Mesendoderm (in vitro differentiated cells): ENCODE measurements around the gene GAS2.

Source experiments
- DNase-seq: peaks from one replicate; pipeline ENCODE4 v3.0.0; 2013
- H2AK5ac ChIP-seq: 2 replicates; pipeline ENCODE4 v1.6.1; 2013; ENCODE audit warnings: low read length, inconsistent platforms
- H2BK120ac ChIP-seq: 2 replicates; pipeline ENCODE4 v1.6.1; 2013; ENCODE audit warnings: low read depth, mild to moderate bottlenecking, low read length, moderate library complexity, mixed read lengths
- H2BK15ac ChIP-seq: replicated peaks from 2 replicates; pipeline ENCODE4 v1.6.1; 2013; ENCODE audit warnings: low read depth, mild to moderate bottlenecking, moderate library complexity
- H2BK5ac ChIP-seq: 2 replicates; pipeline ENCODE4 v1.6.1; 2013; ENCODE audit warnings: low read length, inconsistent platforms
- H3K18ac ChIP-seq: 2 replicates; pipeline ENCODE4 v1.6.1; 2013; ENCODE audit warnings: mild to moderate bottlenecking, low read length, mixed read lengths
- H3K23ac ChIP-seq: one replicate; pipeline ENCODE4 v1.6.1; 2013; ENCODE audit warnings: low read length
- H3K27ac ChIP-seq: 2 replicates; pipeline ENCODE4 v1.5.1; 2013; ENCODE audit warnings: low read depth, mild to moderate bottlenecking, inconsistent platforms, low read length, moderate library complexity
- H3K27me3 ChIP-seq: 2 replicates; pipeline ENCODE4 v1.6.1; 2013; ENCODE audit warnings: low read length, control low read depth, mild to moderate bottlenecking, inconsistent platforms; ENCODE audit not compliant: insufficient read depth, poor library complexity
- H3K36me3 ChIP-seq: 2 replicates; pipeline ENCODE4 v1.6.1; 2013; ENCODE audit warnings: low read length, inconsistent platforms; ENCODE audit not compliant: control insufficient read depth, insufficient read depth
- H3K4ac ChIP-seq: one replicate; pipeline ENCODE4 v1.6.1; 2013; ENCODE audit warnings: low read depth, mild to moderate bottlenecking, low read length, moderate library complexity
- H3K4me1 ChIP-seq: 2 replicates; pipeline ENCODE4 v1.6.1; 2013; ENCODE audit warnings: low read depth, low read length, inconsistent platforms; ENCODE audit not compliant: control insufficient read depth
- H3K4me2 ChIP-seq: 2 replicates; pipeline ENCODE4 v1.6.1; 2013; ENCODE audit warnings: low read length
- H3K4me3 ChIP-seq: 2 replicates; pipeline ENCODE4 v1.5.1; 2013; ENCODE audit warnings: mild to moderate bottlenecking, low read length
- H3K56ac ChIP-seq: one replicate; pipeline ENCODE4 v1.6.1; 2013; ENCODE audit warnings: low read length
- H3K79me1 ChIP-seq: 2 replicates; pipeline ENCODE4 v1.6.1; 2013; ENCODE audit warnings: low read length, inconsistent platforms
- H3K79me2 ChIP-seq: 2 replicates; pipeline ENCODE4 v1.6.1; 2013; ENCODE audit warnings: mild to moderate bottlenecking, low read length; ENCODE audit not compliant: control insufficient read depth, insufficient read depth
- H3K9ac ChIP-seq: 2 replicates; pipeline ENCODE4 v1.6.1; 2013; ENCODE audit warnings: low read length, inconsistent platforms
- H4K5ac ChIP-seq: one replicate; pipeline ENCODE4 v1.6.1; 2013; ENCODE audit warnings: low read length
- H4K8ac ChIP-seq: one replicate; pipeline ENCODE4 v1.6.1; 2013; ENCODE audit warnings: low read depth, mild to moderate bottlenecking, control low read depth, low read length, moderate library complexity
- WGBS: extraction: QIAGEN DNeasy Blood & Tissue Kit; methylation state at CpG from one replicate; pipeline ENCODE4 v1.1.7; 2013; ENCODE audit warnings: low lambda C conversion rate, missing lambda C conversion rate; ENCODE audit not compliant: insufficient coverage; ENCODE audit errors: extremely low coverage; 5-methylcytosine and 5-hydroxymethylcytosine counted together

GAS2 gene

DNA sequence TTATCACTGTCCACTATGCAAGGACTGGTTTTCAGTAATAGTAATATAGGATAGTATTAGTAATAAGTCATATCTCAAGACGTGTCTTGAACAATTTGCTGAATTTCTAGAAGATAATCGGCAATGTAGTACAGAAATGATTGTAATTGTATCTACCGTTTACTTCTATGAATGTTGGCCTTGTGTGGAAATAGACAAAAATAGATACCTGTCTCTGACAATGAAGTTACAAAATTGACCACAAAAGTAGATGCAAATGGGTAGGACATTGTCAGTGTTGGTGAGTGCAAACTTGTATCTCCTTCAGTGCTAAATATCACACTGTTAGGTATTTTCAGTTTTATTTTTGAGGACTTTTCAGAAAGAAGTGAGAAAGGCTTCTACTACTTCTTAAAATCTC, 120.1 kb downstream of the GAS2 start:
- H3K4me2 ChIP-seq: no peak overlapping the region
- no peak overlapping the region for H3K18ac ChIP-seq
- no peak overlapping the region for H3K9ac ChIP-seq
- no peak overlapping the region for H4K8ac ChIP-seq
- no CpG with 5 or more reads among the region's 3 CpGs for WGBS
- H3K4me3 ChIP-seq: no peak overlapping the region
- no peak overlapping the region for H4K5ac ChIP-seq
- no peak overlapping the region for H3K56ac ChIP-seq
- no peak overlapping the region for H2BK120ac ChIP-seq
- H2BK15ac ChIP-seq: no peak overlapping the region
- no peak overlapping the region for H3K4ac ChIP-seq
- H3K79me2 ChIP-seq: no peaks in the 10 kb centered on the region
- H2AK5ac ChIP-seq: no peak overlapping the region
- no peak overlapping the region for H3K23ac ChIP-seq
- no peak overlapping the region for H2BK5ac ChIP-seq
- no peaks in the 10 kb centered on the region for H3K4me1 ChIP-seq
- no peak overlapping the region for H3K27ac ChIP-seq
- no peaks in the 10 kb centered on the region for H3K36me3 ChIP-seq
- H3K27me3 ChIP-seq: no peaks in the 10 kb centered on the region
- no peaks in the 10 kb centered on the region for H3K79me1 ChIP-seq
- DNase-seq: no peak

DNA sequence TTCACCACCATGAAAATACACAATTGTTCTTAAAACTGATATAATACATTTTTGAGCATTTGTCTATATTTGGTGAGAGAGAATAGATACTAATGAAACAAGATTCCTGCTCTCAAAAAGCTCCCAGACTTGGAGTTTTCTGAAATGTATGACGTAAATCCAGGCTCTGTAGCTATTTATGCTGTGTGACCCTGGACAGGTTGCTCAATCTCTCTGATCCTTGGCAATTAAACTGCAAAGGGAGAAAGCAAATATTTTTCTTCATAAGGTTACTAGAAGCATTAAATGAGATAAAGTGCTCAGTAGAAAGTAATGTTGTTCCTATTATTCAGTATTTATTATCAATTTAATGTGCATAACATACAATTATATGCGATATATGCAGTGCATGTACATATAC, 120.6 kb downstream of the GAS2 start:
- Histone ChIP-seq H3K27me3 (no peaks in the 10 kb centered on the region), H2BK5ac (no peak overlapping the region), H3K79me2 (no peaks in the 10 kb centered on the region), H3K56ac (no peak overlapping the region), H3K4me3 (no peak overlapping the region), H3K4ac (no peak overlapping the region), H2BK15ac (no peak overlapping the region), H3K79me1 (no peaks in the 10 kb centered on the region), H3K9ac (no peak overlapping the region), H3K36me3 (no peaks in the 10 kb centered on the region), H4K5ac (no peak overlapping the region), H2BK120ac (no peak overlapping the region), H4K8ac (no peak overlapping the region), H3K23ac (no peak overlapping the region), H3K27ac (no peak overlapping the region), H3K4me1 (no peaks in the 10 kb centered on the region), H3K4me2 (no peak overlapping the region), H3K18ac (no peak overlapping the region), H2AK5ac (no peak overlapping the region)
- DNase-seq: no peak
- no CpG with 5 or more reads among the region's 2 CpGs for WGBS

GRCh38 chr11:22787551-22788162, 121.2 kb downstream of the GAS2 start:
- no peak overlapping the region for H3K4me2 ChIP-seq
- H2AK5ac ChIP-seq: no peak overlapping the region
- no peak overlapping the region for H4K8ac ChIP-seq
- H2BK120ac ChIP-seq: no peak overlapping the region
- no peaks in the 10 kb centered on the region for H3K79me2 ChIP-seq
- no peak overlapping the region for H3K23ac ChIP-seq
- H3K18ac ChIP-seq: no peak overlapping the region
- no CpG with 5 or more reads among the region's 9 CpGs for WGBS
- no peak overlapping the region for H3K27ac ChIP-seq
- no peak overlapping the region for H2BK15ac ChIP-seq
- H3K4me3 ChIP-seq: no peak overlapping the region
- H3K4ac ChIP-seq: no peak overlapping the region
- no peak overlapping the region for H2BK5ac ChIP-seq
- no peaks in the 10 kb centered on the region for H3K4me1 ChIP-seq
- no peaks in the 10 kb centered on the region for H3K27me3 ChIP-seq
- no peaks in the 10 kb centered on the region for H3K36me3 ChIP-seq
- no peak overlapping the region for H3K9ac ChIP-seq
- H3K79me1 ChIP-seq: no peaks in the 10 kb centered on the region
- DNase-seq: peak; percentile 51
- H3K56ac ChIP-seq: no peak overlapping the region
- H4K5ac ChIP-seq: no peak overlapping the region

- H3K18ac ChIP-seq: no peak overlapping the region
- H3K23ac ChIP-seq: no peak overlapping the region
- no CpG with 5 or more reads among the region's 3 CpGs for WGBS
- no peak overlapping the region for H3K56ac ChIP-seq
- H3K27me3 ChIP-seq: no peaks in the 10 kb centered on the region
- no peak overlapping the region for H3K9ac ChIP-seq
- H2BK15ac ChIP-seq: no peak overlapping the region
- no peak overlapping the region for H3K4ac ChIP-seq
- H3K4me3 ChIP-seq: no peak overlapping the region
- no peak overlapping the region for H2AK5ac ChIP-seq
- H3K36me3 ChIP-seq: no peaks in the 10 kb centered on the region
- H4K5ac ChIP-seq: no peak overlapping the region
- no peak overlapping the region for H4K8ac ChIP-seq
- H2BK120ac ChIP-seq: no peak overlapping the region
- H2BK5ac ChIP-seq: no peak overlapping the region
- H3K4me2 ChIP-seq: no peak overlapping the region
- no peaks in the 10 kb centered on the region for H3K79me1 ChIP-seq
- peak; percentile 13 for DNase-seq
- H3K4me1 ChIP-seq: no peaks in the 10 kb centered on the region
- H3K79me2 ChIP-seq: no peaks in the 10 kb centered on the region
- no peak overlapping the region for H3K27ac ChIP-seq
Measured at GRCh38 chr11:22792497-22792896, 126.1 kb downstream of the GAS2 start.

GRCh38 chr11:22795914-22796313, 129.5 kb downstream of the GAS2 start:
- no peaks in the 10 kb centered on the region for H3K27me3 ChIP-seq
- H4K8ac ChIP-seq: no peak overlapping the region
- no peak overlapping the region for H4K5ac ChIP-seq
- no peak overlapping the region for H2BK15ac ChIP-seq
- H2BK120ac ChIP-seq: no peak overlapping the region
- no peaks in the 10 kb centered on the region for H3K79me2 ChIP-seq
- no peak overlapping the region for H3K23ac ChIP-seq
- H3K79me1 ChIP-seq: no peaks in the 10 kb centered on the region
- no peak overlapping the region for H3K56ac ChIP-seq
- no peak overlapping the region for H2AK5ac ChIP-seq
- H3K4me1 ChIP-seq: no peaks in the 10 kb centered on the region
- H3K9ac ChIP-seq: no peak overlapping the region
- H3K4me2 ChIP-seq: no peak overlapping the region
- no peak overlapping the region for H3K4ac ChIP-seq
- H3K18ac ChIP-seq: no peak overlapping the region
- H3K36me3 ChIP-seq: no peaks in the 10 kb centered on the region
- H3K27ac ChIP-seq: no peak overlapping the region
- no CpG with 5 or more reads among the region's 1 CpG for WGBS
- no peak for DNase-seq
- no peak overlapping the region for H2BK5ac ChIP-seq
- H3K4me3 ChIP-seq: no peak overlapping the region

- Histone ChIP-seq H2BK5ac (no peak overlapping the region), H2BK15ac (no peak overlapping the region), H3K79me1 (no peaks in the 10 kb centered on the region), H3K27ac (no peak overlapping the region), H3K56ac (no peak overlapping the region), H3K79me2 (no peaks in the 10 kb centered on the region), H2BK120ac (no peak overlapping the region), H3K4me2 (no peak overlapping the region), H3K9ac (no peak overlapping the region), H3K23ac (no peak overlapping the region), H4K8ac (no peak overlapping the region), H3K4ac (no peak overlapping the region), H4K5ac (no peak overlapping the region), H3K4me1 (no peaks in the 10 kb centered on the region), H3K27me3 (no peaks in the 10 kb centered on the region), H3K18ac (no peak overlapping the region), H3K36me3 (no peaks in the 10 kb centered on the region), H2AK5ac (no peak overlapping the region), H3K4me3 (no peak overlapping the region)
- WGBS: no CpG with 5 or more reads among the region's 3 CpGs
- DNase-seq: no peak
Measured at GRCh38 chr11:22797047-22797446, 130.6 kb downstream of the GAS2 start.
